SKM-1 treated with dmso at 0.1 percent for 144 hours (cell line): Measurements from ENCODE around the gene EBP.
A peak's percentile ranks its signal among the peaks of the same experiment; 100 is the strongest.
"Not testable (repeated sequence)": the region's sequence is repeated elsewhere in the genome, so short reads cannot be mapped to it uniquely, and the experiment has no call there.

Source experiments
- DNase-seq: peaks from one replicate; lab custom pipeline; 2025; ENCODE audit not compliant: unreplicated experiment; lab: John Stamatoyannopoulos, UW

The EBP gene

GRCh38 chrX:48520976-48521352 lies 644 bp upstream of the EBP start:
- DNase-seq = no peak

- DNase-seq = no peak
Observed at GRCh38 chrX:48522291-48522690, 683 bp downstream of the EBP start.

- DNase-seq = no peak
Observed at GRCh38 chrX:48523682-48524081, 2.1 kb downstream of the EBP start.

GRCh38 chrX:48525853-48526252 lies 4.2 kb downstream of the EBP start:
- not testable (repeated sequence) for DNase-seq

- DNase-seq = no peak
Observed at GRCh38 chrX:48530736-48531135, 9.1 kb downstream of the EBP start.

- no peak for DNase-seq
Observed at GRCh38 chrX:48531358-48531959, 9.9 kb downstream of the EBP start.

- no peak for DNase-seq
Observed at GRCh38 chrX:48532161-48532560, 10.6 kb downstream of the EBP start.

GRCh38 chrX:48533165-48533564 lies 11.6 kb downstream of the EBP start:
- DNase-seq = no peak

- DNase-seq = no peak
Observed at GRCh38 chrX:48538641-48539344, 17.2 kb downstream of the EBP start.

- DNase-seq = peak; percentile 86
Observed at GRCh38 chrX:48539345-48540027, 17.9 kb downstream of the EBP start, which contains the start of gene TBC1D25. TSS of gene TBC1D25 (plus strand) at chrX:48539714. CDS start at chrX:48539798, 84 bp downstream.

GRCh38 chrX:48540028-48540375 lies 18.4 kb downstream of the EBP start:
- DNase-seq = peak; percentile 14

GRCh38 chrX:48540480-48540879 lies 18.9 kb downstream of the EBP start:
- no peak for DNase-seq

GRCh38 chrX:48541140-48541814 lies 19.7 kb downstream of the EBP start:
- no peak for DNase-seq

GRCh38 chrX:48548871-48549270 lies 27.3 kb downstream of the EBP start:
- no peak for DNase-seq

- DNase-seq = not testable (repeated sequence)
Observed at GRCh38 chrX:48555731-48556325, 34.2 kb downstream of the EBP start.

GRCh38 chrX:48558271-48558670 lies 36.7 kb downstream of the EBP start:
- no peak for DNase-seq

- DNase-seq = no peak
Observed at GRCh38 chrX:48559636-48560035, 38.0 kb downstream of the EBP start.

- no peak for DNase-seq
Observed at GRCh38 chrX:48560056-48560455, 38.4 kb downstream of the EBP start.

- DNase-seq = no peak
Observed at GRCh38 chrX:48560681-48561080, 39.1 kb downstream of the EBP start.

GRCh38 chrX:48569958-48570357 lies 48.4 kb downstream of the EBP start:
- no peak for DNase-seq

GRCh38 chrX:48573690-48574269 lies 52.2 kb downstream of the EBP start:
- DNase-seq = no peak
